ENCODE data around the gene SRD5A3. TPM values are rescaled to one million over a fixed set of nuclear protein-coding genes. Genes with fewer than 3 reads are reported as not detected.
A peak's percentile ranks its signal among the peaks of the same experiment; 100 is the strongest.

The SRD5A3 gene
- total RNA-seq, 4 donors from 2014 or later, result 1.6 to 6.0 (median 4.8) TPM

DNA sequence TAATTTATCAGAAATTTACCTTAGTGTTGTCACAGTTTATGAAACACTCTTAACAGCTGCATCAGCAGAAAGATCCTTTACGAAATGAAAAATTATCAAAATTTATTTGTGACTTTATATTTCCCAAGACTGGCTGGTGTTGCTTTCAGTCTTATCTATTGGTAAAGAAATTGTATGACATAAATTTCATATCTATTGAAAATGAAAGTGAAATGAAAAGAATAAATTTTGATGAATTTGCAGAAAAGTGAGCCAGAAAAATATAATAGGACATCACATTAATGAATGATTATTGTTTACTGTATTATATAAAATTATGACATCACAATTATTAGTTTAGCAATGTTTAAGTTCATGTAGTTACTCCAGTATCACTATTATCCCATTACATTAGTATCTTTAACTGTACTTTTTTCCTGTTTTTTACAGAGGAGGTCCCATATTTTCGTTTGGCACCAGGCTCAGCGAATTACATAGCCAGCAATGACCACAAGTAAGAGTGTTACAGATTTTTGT lies 36.5 kb downstream of the SRD5A3 start:
- 79 to 92% methylated on average over 3 of the region's 3 CpGs for WGBS, 2 donors (ENCODE audit: low coverage in 1 of 2)
- H3K4me1 ChIP-seq, result no peaks in the 10 kb centered on the region
- H3K36me3 ChIP-seq, result no peaks in the 10 kb centered on the region
- TF ChIP-seq, protein P1, sequence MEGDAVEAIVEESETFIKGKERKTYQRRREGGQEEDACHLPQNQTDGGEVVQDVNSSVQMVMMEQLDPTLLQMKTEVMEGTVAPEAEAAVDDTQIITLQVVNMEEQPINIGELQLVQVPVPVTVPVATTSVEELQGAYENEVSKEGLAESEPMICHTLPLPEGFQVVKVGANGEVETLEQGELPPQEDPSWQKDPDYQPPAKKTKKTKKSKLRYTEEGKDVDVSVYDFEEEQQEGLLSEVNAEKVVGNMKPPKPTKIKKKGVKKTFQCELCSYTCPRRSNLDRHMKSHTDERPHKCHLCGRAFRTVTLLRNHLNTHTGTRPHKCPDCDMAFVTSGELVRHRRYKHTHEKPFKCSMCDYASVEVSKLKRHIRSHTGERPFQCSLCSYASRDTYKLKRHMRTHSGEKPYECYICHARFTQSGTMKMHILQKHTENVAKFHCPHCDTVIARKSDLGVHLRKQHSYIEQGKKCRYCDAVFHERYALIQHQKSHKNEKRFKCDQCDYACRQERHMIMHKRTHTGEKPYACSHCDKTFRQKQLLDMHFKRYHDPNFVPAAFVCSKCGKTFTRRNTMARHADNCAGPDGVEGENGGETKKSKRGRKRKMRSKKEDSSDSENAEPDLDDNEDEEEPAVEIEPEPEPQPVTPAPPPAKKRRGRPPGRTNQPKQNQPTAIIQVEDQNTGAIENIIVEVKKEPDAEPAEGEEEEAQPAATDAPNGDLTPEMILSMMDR (IDR thresholded peaks at IDR 0.05), result no peak
- TF ChIP-seq EP300 (IDR thresholded peaks at IDR 0.05) (no peak), POLR2AphosphoS5 (IDR thresholded peaks at IDR 0.05) (no peak), POLR2A (IDR thresholded peaks at IDR 0.05) (no peak)
- ATAC-seq, result no peak
- no peaks in the 10 kb centered on the region for H3K27me3 ChIP-seq
- no peaks in the 10 kb centered on the region for H3K9me3 ChIP-seq
- H3K27ac ChIP-seq, result no peak overlapping the region
- H3K4me3 ChIP-seq, result no peak overlapping the region

DNA sequence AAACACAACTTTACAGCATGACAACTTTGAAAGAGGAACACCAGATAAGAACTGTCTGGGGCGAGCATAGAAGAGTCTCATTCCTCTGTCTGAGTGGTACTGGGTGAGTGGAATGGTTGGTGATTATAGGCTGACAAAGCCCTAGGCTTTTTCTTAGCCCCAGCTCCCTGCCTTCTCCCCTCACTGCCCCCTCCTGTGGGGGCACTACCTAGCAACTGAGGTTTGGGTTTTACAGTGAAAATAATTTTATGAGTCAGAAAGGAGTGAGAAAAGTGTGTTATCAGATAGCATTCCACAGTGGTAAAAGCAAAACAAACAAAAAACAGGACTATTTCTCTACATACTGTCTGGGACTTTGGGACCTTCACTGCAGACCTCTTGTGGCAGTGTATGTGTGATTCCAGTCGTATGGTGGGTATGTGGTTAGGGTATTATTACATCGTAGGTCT lies 39.2 kb downstream of the SRD5A3 start:
- H3K4me3 ChIP-seq, result no peak overlapping the region
- no peak for ATAC-seq
- no peaks in the 10 kb centered on the region for H3K27me3 ChIP-seq
- H3K9me3 ChIP-seq, result no peaks in the 10 kb centered on the region
- no peaks in the 10 kb centered on the region for H3K36me3 ChIP-seq
- H3K4me1 ChIP-seq, result no peaks in the 10 kb centered on the region
- WGBS, 2 donors (ENCODE audit: low coverage in 1 of 2), result 83 to 91% methylated on average over 1 to 3 of the region's 3 CpGs
- H3K27ac ChIP-seq, result no peak overlapping the region
- TF ChIP-seq, protein P1 (IDR thresholded peaks at IDR 0.05), result no peak
- TF ChIP-seq POLR2A (IDR thresholded peaks at IDR 0.05), result no peak
- no peak for TF ChIP-seq EP300 (IDR thresholded peaks at IDR 0.05)
- TF ChIP-seq POLR2AphosphoS5 (IDR thresholded peaks at IDR 0.05), result no peak

DNA sequence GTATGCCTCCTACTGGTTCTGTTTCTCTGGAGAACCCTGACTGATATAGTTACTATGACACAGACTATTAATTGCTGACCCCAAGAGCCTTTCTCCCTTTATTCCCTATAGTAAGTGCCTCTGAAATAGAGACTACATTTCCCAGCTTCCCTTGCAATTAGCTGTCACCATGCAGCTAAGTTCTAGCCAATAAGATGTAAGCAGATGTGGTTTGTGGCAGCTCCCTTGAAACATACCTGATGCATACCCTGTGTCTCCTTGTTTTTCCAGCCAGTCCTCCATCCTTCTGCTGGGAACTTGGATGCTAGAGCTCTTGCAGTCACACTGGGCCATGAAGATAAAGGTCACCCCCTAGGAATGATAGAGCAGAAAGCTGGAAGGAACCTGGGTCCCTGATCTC lies 40.0 kb downstream of the SRD5A3 start:
- no peak for ATAC-seq
- Histone ChIP-seq H3K4me3 (no peak overlapping the region), H3K36me3 (no peaks in the 10 kb centered on the region), H3K4me1 (no peaks in the 10 kb centered on the region), H3K9me3 (no peaks in the 10 kb centered on the region), H3K27me3 (no peaks in the 10 kb centered on the region), H3K27ac (no peak overlapping the region)
- TF ChIP-seq, protein P1 (IDR thresholded peaks at IDR 0.05), result no peak
- TF ChIP-seq POLR2A (IDR thresholded peaks at IDR 0.05), result no peak

DNA sequence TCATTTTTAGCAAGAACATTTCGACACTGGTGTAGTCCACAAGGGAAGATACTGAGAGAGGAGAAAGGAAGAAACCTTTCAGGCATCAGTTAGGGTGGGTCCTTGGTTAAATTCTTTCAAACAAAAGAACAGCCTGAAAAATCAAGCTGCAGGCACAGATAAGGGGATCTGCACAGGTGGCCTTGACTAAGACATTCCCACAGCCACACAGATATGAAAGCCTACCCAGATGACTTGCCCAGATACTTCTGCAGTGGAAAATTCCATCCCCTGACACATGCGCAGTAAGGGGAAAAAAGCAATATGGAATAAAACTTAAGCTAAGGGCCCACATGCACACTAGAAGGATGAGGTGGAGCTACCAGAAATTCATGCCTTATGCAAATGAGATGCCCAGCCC lies 40.8 kb downstream of the SRD5A3 start:
- Histone ChIP-seq H3K36me3 (no peaks in the 10 kb centered on the region), H3K27ac (no peak overlapping the region), H3K9me3 (no peaks in the 10 kb centered on the region), H3K4me3 (no peak overlapping the region), H3K4me1 (no peaks in the 10 kb centered on the region), H3K27me3 (no peaks in the 10 kb centered on the region)
- ATAC-seq, result no peak
- no peak for TF ChIP-seq POLR2AphosphoS5 (IDR thresholded peaks at IDR 0.05)
- WGBS, 2 donors (ENCODE audit: low coverage in 1 of 2), result 80 to 91% methylated on average over 1 to 2 of the region's 2 CpGs

DNA sequence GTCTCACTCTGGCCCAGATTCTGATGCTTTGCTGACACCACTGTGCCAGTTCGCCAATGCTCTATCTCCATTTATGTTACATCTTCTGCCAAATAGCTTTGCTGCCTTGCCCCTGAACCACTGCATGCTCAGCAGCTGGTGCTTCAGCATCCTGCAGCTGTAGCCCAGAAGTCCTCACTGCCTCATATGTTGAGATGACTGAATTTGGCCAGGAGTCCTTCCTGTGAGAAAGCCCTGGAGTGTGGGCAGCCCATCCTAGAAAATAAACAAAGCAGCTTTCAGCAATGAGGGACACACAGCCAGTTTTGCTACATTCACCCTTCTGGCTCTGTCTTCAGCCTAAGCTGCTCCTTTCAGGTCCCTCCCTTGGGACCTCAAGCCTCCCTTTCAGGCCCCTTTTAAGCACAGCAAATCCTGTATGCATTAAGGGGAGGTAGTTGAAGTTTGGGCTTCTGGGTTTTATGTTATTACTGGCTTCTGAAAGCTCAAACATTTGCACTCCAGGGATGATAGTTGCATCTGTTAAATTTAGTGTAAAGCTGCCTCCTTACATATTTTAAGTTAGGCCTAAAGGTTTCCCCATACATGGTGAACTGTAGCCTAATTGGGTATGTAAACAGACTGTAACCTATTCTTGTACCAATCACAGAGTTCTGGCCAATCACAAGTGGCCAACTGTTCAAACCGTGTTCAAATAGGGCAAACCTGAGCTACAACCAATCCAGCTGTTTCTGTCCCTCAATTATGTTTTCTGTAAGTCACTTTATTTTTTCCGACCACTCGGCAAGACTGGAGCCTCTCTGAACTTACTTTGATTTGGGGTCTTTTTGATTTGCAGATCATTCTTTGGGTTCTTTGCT lies 47.6 kb downstream of the SRD5A3 start:
- Histone ChIP-seq H3K27ac (no peak overlapping the region), H3K9me3 (no peaks in the 10 kb centered on the region), H3K27me3 (no peaks in the 10 kb centered on the region), H3K4me1 (peaks cover 0 to 23% (median 7%) of the 10 kb centered on the region in 3 donors), H3K4me3 (no peak overlapping the region), H3K36me3 (no peaks in the 10 kb centered on the region)
- no peak for TF ChIP-seq POLR2A (IDR thresholded peaks at IDR 0.05)
- WGBS, 2 donors (ENCODE audit: low coverage in 1 of 2), result 87 to 89% methylated on average over 2 to 4 of the region's 4 CpGs
- no peak for ATAC-seq

DNA sequence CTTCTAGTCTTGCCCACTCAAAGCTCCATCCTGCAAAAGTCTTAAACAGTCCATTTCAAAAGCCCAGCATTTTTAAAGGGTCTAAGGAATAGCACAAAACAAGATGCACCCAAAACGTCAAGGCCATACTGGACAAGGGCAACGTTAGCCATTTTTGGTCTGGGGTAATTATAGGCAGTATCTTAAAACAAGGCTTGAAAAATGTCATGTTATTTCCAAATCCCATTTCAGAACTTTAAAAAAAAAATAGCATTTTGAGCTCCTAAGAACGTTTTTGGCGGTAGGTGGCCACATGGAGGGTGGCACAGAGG lies 49.1 kb downstream of the SRD5A3 start:
- peak overlapping the region; percentile 87 to 95 for H3K4me3 ChIP-seq
- H3K9me3 ChIP-seq, result no peaks in the 10 kb centered on the region
- H3K4me1 ChIP-seq, result peaks cover 2 to 36% (median 15%) of the 10 kb centered on the region in 3 donors
- H3K36me3 ChIP-seq, result no peaks in the 10 kb centered on the region
- no peaks in the 10 kb centered on the region for H3K27me3 ChIP-seq
- WGBS, 2 donors (ENCODE audit: low coverage in 1 of 2), result 0 to 4% methylated on average over 2 to 4 of the region's 4 CpGs
- ATAC-seq, result no peak
- TF ChIP-seq POLR2AphosphoS5 (IDR thresholded peaks at IDR 0.05), result no peak
- TF ChIP-seq, protein P1 (IDR thresholded peaks at IDR 0.05), result peak in 2 of 4 experiments; percentile 18 to 42
- peak overlapping the region; percentile 94 to 100 (median 98) for H3K27ac ChIP-seq

Measured in gastroesophageal sphincter (tissue), 4 donors.